ENCODE data around the gene TRPM5.

Gene TRPM5

DNA sequence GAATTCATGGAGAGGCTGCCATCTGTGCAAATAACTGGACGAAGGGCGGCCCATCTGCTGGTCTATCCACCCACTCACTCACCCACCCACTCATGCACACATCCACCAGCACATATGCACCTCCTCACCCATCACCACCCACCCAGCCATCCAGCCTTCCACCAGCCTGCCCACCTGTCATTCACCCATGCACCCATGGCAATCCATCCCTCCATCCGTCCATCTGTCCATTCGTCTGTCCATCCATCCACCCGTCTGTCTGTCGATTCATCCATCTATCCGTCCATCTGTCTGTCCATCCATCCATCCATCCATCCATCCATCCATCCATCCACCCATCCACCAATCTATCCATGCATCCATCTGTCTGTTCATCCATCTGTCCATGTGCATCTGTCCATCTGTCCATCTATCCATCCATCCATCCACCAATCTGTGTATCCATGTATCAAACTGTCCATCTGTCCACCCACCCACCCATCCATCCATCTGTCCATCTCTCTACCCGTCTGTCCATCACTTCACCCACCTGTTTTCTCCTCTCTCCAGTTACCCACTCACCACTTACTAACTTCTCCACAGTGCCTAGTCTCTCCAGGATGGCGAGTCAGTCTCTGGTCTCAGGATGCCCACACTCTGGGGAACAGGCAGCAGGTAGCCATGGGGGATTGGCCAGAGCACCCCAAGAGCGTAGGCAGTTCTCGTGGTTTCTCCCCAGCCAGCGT lies 8.9 kb downstream of the TRPM5 start:
- DNase-seq, result no peak

DNA sequence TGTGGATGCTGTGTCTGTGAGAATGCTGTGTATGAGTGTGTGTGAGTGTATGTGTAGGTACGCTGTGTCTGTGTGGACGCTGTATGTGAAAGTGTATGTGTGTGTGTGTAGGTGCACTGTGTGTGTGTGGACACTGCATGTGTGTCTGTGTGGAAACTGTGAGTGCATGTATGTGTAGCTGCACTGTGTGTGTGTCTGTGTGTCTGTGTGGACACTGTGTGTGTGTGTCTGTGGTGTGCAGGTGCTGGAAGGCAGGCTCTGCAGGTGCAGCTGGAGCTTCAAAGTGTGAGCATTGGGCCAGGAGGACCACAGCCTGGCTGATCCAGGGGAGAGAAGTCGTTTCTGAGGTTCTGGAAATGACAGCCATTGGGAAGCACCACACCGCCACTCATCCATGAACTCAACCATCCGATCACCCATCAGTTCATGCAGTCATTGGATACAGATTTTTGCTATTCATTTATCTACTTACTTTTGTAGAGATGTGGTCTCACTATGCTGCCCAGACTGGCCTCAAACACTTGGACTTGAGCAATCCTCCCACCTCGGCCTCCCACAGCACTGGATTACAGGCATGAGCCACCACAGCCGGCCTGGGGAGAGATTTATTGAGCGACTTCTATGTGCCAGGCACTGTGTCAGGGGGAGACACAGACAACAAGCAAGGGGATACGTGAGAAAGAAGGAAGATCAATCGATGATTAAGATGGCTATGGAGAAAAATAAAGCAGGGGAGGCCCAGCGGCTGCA lies 9.6 kb downstream of the TRPM5 start:
- no peak for DNase-seq

GRCh38 chr11:2434008-2434407 lies 10.3 kb downstream of the TRPM5 start:
- no peak for DNase-seq

GRCh38 chr11:2433106-2433925 lies 11.0 kb downstream of the TRPM5 start:
- no peak for DNase-seq

GRCh38 chr11:2432628-2433071 lies 11.7 kb downstream of the TRPM5 start:
- DNase-seq, result no peak

DNA sequence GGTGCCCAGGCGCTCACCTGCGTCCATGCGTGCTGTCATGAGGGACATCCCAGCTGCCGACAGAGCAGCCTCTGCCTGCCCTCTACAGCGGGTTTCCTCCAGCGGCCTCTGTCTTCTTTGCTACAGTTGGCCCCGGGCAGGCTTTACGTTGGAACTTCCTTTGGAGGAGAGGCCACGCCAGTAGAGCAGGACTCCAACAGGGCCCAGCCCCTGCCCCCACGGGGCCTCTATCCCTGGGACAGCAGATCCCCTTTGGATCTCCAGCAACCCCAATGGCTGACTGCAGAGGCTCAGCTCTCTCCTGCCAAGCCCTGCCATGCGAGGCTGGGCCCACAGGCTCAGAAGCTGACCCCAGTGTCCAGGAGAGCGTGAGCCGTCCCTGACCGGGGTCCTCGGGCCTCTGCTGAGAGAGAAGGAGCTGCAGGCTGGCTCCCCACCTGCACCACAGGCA lies 12.1 kb downstream of the TRPM5 start:
- DNase-seq, result no peak

DNA sequence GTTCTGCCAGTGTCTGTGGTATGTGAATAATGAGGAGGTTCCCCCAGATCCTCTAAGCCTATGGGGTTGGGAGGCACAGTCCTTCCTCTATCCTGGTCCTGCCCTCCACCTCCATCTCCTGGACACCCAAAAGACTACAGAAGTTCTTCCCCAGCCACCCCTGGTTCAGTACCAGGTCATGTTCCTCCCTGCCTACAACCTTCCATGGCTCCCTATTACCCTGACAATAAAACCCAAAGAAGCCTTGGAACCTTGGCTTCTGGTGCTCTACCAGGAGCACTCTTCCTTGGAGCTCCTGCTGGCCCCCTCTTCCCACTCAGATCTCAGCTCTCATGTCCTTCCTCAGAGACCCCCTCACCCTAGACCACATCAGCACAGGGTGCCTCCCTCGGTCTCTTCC lies 12.9 kb downstream of the TRPM5 start:
- no peak for DNase-seq

DNA sequence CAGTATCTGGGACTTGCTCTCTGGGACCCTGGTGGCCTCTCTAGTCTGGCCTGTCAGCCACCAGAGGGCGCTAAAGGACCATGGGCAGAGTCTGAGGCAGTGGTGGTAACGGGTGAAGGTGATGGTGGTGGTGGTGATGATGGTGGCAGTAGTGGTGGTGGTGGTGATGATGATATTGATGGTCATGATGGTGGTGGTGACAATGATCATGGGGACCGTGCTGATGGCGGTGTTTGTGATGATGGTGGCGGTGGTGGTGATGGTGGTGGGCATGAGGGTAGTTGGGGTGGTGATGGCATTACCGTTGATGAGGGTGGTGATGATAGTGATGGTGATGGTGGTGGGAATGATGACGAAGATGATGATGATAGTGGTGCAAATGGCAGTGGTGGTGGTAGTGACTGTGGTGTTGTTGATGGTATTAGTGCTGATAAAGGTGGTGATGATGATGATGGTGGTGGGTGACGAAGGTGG lies 16.0 kb downstream of the TRPM5 start:
- DNase-seq, result peak; percentile 87

- no peak for DNase-seq
Measured at GRCh38 chr11:2427721-2428321, 16.5 kb downstream of the TRPM5 start.

DNA sequence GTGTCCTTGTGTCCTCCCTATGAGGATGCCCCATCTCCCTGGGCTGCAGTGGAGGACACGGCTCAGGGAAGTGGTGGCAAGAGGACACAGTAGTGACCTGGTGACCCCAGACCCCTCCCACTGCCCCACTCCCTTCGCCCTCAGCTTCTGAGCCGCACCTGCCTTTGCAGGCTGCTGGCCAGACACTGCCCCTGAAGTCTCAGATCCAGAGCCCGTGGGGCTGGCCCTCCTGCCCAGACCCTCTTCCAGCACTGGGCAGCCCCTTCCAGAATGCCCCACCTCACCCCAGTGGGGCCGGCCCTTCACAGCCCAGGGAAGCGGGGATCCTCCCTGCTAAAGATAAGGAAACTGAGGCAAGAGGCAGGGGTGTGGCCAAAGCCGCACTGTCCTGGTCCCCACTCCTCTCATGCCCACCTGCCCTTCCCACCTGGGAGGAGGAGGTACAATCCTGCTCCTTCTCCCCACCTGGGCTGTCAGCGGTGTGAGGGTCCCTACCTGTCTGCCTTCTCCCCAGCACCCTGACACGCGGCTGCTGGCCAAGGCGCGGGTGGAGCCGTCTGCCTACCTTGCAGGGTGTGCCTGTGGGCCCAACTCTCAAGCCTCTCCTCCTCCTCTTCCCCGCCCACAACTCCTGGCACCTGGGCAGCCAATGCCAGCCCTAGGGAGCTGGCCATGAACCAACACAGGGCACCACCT lies 17.3 kb downstream of the TRPM5 start:
- no peak for DNase-seq

GRCh38 chr11:2426221-2426620 lies 18.1 kb downstream of the TRPM5 start:
- DNase-seq, result no peak

DNA sequence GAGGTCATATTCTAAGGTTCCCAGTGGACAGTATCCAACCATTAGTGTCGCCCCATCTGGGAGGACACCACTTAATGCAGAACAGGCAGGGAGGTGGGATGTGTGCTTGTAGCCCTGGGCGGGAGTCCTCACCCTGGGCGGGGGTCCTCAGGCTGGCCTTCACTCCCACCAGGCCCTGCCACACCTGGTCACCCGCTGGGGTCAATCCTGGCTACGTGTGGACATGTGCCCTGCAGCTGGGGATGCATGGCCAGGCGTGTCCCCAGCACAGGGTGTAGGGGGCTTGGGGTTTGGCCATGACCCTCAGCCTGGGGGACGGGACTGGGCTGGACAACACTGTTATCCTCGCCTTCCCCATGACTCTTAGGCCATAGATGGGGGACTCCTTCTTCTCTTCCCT lies 18.8 kb downstream of the TRPM5 start:
- DNase-seq, result no peak

GRCh38 chr11:2424811-2425495 lies 19.4 kb downstream of the TRPM5 start:
- DNase-seq, result no peak

DNA sequence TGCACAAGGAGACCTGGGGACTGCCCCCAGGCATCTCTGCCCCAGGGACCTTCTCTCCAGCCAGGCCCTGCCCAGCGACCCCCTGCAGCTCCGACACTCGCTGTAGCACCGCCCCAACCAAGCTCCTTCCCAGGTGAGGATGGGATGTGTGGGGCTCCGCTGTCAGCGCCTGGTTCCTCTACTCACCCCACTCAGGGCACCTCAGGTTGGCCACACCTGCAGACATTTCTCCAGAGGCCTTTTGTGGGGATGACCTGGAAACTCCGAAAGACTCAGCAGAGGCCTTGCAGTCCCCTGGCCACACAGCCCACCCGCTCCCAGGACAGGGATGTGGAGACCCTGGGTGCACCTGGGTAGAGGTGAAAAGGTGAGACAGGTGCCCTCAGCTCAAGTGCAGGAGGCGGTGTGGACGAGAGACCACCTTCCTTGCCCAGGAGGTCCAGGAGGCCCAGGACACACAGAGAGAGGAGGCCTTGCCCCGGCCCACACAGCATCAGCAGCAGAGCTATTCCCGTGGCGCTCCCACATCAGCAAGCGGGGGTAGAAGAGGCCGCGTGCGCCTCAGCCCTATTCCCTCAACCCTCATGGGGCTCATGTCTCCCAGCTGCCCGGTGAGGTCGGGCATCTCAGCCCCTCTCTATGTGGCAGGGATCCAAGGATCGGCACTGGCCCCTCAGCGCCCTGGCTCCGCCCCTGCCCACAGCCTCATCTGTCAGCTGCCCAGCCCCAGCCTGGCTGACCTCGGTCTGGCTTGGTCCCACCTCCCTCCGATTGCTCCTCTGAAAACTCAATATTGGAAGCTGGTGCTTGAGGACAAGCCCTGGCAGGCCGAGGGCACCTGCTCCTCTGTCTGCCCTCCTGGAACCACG lies 20.9 kb downstream of the TRPM5 start:
- DNase-seq, result no peak

- DNase-seq, result no peak
Measured at GRCh38 chr11:2422461-2423156, 21.7 kb downstream of the TRPM5 start.

DNA sequence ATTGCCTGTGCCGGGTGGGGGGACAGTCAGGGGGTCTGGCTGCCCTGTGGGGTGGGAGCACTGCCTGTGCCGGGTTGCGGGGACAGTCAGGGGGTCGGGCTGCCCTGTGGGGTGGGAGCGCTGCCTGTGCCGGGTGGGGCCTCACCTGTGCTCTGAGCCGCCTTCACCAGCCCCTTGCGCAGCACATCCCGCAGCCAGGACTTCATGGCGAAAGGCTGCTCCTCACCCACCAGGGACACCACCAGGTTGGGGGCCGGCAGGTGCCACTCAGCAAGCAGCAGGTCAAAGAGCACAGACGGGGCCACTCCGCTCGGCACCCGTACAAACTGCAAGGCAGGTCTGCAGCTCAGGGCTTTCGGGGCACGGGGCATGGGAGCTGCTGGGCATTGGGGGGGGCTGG lies 22.3 kb downstream of the TRPM5 start:
- DNase-seq, result no peak

- DNase-seq, result no peak
Measured at GRCh38 chr11:2421226-2421994, 22.9 kb downstream of the TRPM5 start.

DNA sequence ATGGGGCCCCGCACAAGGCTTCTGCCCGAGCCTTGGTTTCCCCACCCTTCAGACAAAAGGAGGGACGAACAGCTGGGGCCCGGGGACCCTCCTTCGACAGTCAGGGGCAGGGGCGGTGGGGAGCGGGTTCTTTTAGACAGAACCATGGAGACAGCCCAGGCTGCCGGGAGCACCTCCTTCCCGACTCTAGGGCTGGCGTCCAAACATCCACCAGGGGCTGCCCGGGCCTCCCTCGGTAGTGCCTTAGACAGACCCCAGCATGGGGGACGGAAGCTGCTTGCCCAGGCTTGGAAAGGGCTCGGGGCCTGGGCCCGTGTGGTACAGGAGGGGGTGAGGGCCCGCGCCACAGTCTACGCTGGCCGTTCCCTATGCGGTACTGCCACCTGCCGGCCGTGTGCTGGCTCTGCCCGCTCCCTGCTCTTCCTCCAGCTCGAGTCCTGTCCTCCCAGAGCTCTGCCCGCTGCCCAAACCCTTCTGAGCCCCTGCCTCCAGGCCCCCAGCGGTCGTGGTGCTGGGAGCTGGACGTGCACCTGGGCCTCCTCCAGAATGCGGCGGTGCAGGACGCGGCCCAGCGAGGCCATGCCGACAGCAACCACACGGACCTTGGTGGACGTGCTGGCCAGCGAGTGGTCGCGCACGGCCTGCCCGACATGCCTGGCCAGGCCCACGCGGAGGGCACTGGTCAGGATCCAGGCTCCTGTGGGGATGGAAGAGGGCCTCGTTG lies 23.6 kb downstream of the TRPM5 start:
- peak; percentile 69 for DNase-seq

Measured in CD4-positive, alpha-beta T cell treated with Interleukin-21 for 1 hour (primary cell).